Ureter (tissue), 1 donor: Measurements from ENCODE around the gene PELI1. TPM values are rescaled to one million over a fixed set of nuclear protein-coding genes. Genes with fewer than 3 reads are reported as not detected.

Experiments used
- DNase-seq: peaks from one replicate; pipeline ENCODE4 v3.0.0-alpha.2; 2020; ENCODE audit warnings: low spot score
- total RNA-seq: library from RNA; stranded (reverse); gene quantifications from one replicate; pipeline ENCODE4 v1.2.4, GENCODE V29; 2023
- donor health status: DM: yes; HTN: yes; CAD: no.

PELI1 gene
- total RNA-seq, 1 donor from 2014 or later = 39.4 TPM

DNA sequence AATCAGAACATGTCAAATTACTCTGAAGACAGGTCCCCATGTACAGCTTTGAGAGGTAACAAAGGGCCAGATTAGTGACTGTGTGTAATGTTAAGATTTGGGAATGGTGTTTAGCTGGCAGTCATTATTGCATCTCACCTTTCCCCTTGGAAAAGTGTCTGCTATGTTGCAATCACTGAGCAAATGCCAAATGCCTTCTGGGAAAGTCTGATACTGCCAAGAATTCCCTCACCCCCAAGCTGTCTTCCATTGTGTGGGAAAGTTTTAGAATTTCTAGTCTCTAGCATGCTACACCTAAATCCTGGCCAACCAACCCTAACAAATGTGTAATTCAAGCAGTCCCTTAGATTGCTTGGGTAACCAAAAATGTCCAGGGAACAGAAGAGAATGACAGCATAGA, 13.6 kb upstream of the PELI1 start:
- no peak for DNase-seq

DNA sequence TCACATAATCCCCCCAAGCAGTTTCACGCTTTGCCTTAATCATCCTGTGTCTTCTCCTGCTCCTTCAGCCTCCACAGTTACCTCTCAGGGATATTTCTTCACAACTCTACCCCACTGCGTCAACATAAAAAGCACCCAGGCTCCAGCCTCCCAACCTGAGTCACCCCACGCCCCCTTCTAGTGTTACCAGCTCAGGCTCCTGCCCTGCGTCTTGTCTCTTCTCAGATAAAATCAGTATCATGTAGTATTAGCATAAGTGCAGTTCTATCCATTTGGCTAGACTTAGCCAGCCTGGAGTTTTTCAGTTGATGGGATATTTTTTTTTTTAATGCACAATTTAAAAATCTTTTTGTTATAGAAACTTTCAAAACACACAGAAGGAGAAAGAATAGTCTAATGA, 9.6 kb upstream of the PELI1 start:
- no peak for DNase-seq

DNA sequence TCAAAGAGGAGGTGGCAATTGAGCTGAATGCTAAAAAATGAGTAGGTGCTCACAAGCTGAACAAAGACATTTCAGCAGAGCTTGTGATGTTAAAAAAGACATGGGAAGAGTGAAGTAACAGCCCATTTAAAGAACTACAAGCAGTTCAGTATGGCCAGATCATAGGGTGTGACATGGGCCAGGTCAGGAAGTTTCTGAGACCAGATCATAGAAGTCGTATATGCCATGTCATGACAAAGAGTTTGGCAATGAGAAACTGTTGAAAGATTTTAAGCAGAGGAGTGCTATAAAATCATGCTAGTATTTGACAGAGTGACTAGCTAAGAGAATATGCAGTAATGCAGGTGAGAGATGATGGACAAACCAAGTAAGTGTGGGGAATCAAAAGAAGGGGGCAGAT, 7.3 kb upstream of the PELI1 start:
- no peak for DNase-seq

DNA sequence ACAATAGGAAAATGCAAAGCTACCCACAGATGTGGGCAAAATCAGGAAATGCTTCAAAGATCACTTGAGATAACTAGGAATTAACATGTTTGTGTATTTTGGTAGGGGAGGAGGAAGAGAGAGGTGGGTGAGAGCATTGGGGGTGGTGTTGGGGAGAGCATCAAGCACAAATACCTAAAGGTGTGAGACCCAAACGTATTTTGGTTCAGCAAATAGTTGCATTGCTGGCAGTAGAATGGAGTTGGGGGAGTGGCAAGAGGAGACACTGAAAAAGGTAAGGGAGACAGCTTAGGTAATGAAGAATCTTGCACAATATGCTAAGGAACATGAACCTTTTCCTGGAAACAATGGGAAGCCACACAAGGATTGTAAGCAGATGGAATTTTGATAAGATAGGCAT, 1.5 kb upstream of the PELI1 start:
- no peak for DNase-seq

DNA sequence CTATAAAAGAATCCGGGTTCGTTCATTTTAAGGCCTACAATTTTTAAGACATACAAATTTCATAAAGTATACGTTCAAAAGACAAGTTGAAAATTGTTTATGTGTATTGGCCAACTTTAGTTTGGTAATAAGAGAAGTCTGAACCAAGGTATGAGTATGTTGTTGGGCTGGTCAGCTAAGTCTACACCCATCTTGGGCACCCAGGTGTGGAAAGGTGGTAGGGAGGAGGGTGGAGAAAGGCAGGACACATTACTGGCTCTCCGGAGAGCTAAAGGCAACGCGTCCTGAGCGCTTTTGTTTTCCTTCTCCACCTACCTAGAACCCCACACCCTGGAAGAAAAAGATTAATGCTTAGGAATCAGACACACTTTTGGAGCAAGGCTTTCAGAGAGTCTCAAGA, 899 bp upstream of the PELI1 start:
- no peak for DNase-seq

DNA sequence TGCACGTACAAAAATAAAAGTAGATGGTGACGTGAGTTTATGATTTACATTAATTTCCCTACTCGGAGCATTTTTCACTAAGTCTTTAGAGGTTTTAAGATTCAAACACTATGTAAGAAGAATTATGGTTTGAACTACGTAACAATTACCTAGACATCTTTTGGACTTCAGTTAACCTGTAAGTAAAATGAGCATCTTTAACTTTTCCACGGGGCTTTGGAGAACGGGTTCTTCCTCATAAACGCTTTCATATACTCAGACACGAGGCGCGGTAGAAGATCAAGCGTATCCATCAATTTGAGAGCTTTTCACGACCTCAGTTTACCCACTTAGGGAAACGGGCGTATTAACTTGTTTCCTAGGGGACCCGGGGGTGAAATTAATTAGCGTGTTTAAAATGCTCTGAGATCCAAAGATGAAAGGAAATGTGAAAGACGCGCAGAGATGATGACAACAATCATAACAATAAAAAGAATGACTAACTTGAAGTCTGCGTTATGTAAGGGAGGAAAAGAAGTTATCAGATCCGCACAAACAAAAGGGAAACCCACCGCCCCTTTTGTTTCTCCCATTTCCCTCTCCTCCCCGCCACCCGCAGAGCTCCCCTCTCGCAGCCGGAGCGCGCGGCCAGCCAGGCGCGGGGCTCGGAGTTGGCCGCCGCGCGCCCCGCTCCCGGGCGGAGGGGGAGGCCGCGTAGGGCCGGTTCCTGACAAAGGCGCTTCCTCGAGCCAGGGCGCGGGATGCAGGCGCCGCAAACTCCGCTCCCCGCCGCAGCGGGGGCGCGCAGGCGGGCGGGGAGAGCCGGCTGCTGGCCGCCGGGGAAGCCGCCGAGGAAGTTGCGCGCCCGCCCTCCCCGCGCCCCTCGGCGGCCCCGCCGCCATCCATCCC, 807 bp downstream of the PELI1 start:
- DNase-seq = no peak

DNA sequence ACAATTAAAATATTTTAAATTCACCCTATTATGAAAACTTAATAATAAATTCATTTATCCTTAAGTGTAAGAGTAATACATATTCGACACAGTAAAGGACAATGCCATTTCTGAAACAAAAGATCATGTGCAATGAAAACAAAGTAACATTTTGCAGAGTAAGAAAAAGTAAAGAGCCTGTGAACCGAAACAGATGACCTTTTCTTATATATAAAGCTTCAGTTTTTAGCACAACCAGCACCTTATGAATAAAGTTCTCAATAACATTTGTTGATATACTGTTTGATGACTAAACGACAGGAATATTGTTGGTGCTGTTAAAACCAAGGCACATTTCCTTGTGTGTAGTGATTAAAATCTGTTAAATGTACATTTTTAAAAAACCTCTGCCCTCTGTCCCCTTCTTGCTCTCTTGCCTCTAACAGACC, 1.5 kb downstream of the PELI1 start:
- DNase-seq = no peak

DNA sequence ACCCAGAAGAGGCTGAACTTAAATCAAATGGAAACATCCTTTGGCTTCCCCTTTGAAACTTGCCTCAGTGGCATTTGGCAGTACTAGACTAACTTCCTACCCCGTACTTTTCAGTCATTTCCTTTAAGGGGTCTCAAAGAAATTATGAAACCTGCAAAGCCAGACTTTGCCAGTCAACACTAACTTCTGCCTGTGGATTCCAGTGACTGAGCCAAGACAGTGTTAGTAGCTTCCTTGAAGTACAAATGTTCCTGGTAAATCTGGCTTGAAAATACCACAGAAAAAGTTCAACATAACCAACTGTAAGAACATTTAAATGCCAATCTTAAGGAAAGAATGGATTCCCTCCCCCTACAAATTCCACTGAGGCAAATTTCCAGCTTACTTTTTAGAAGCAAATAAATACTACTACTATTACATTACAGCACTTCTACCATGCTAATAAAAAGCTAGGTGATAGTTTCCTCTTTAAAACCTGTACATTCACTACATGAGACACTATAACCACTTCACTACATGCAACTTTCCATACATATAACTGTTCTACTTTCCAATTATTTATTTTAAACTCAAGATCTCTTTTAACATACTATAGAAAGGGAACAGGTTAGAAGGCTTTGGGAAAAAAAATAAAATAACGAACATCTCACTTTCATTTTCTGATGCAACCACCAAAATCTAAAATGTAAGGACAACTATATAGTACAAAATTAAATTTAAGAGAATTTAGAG, 2.4 kb downstream of the PELI1 start:
- no peak for DNase-seq

DNA sequence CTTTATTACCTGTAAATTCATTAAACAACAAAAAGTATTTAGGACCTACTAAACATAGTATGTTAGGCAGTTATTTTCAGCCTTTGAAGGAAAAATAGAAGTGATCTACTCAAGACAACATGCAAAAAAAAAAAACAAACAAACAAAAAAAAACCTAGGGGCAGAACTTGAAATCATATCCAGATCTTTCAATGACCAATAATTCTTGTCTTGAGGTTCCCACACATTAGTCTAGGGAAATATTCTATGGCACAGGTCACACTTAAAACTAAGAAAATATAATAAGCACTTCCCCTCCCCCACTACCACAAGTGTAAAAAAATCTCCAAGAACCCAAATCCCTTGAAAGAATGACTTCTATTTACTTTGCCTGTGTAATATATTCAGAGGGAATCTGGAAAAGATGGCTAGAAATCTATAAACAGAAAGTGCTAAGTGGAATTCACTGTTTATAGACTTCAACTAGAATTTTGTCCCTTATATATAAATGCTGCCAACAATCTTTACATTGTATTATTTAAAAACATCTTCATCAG, 3.5 kb downstream of the PELI1 start:
- DNase-seq = no peak

DNA sequence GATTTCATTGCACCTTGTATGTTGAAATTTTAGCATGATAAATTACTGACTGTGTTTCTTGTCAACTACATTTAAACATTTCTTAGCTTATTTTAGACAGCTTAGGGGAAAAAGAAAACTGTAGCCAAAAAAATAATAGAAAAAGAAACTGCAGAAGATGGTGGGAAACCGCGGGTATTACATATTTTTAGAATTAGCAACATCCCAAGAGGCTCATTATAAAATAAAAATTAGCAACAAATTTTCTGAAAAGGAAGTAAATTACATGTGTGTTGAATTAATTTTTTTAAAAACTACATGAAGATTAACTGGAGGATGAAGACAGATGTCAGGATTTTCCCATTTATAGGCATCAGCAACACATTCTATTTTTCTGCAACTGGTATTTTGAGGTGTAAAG, 4.3 kb downstream of the PELI1 start:
- DNase-seq = no peak

DNA sequence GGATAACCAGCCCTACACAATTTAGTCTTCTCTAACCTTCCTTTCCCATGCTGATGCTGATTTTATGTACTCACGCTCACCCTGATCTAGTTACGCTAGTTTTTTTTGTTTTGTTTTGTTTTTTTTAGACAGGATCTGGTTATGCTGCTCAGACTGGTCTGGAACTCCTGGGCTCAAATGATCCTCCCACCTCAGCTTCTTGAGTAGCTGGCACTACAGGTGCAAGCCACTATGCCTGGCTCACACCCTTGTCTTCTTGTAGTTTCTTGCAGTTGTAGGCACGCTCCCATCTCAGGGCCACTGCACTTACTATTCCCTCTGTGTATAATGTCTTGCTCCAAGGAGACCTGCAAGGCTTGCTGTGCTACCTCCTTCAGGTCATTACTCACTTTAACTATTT, 6.2 kb downstream of the PELI1 start:
- DNase-seq = no peak

DNA sequence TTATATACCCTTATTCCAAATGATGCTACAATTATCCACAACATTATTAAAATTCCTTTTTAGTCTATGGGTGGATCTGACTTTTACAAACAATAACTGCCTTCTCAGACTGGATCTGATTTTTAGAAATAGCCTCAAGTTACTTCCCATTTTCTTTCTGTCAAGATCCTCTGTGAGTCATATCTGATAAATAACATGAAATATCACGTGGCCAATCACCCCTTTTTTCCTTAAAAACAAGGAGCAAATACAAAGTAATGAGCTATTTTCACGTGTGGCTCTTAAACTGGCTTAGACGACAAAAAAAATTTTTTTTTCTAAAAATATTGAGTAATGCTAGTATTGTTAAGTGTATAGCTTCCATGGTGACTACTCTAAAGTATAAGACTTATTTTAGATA, 6.7 kb downstream of the PELI1 start:
- DNase-seq = no peak

DNA sequence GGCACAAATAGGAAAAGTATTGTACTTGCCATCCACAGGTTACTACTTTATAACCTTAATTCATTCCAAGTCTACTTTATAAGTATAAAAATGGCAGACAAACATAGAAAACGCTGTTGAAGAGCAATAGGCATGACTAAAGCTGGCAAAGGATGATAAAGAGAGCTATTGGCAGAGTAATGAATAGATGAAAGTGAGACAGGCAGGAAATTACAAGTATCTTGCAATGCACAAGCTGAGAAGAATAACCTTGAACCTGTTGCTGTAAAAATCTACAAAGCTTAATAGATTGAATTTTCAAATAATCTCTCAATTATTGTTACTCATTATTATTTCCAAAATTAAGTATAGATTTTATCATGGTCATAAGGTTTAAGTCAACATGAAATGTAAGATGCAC, 8.8 kb downstream of the PELI1 start:
- no peak for DNase-seq

DNA sequence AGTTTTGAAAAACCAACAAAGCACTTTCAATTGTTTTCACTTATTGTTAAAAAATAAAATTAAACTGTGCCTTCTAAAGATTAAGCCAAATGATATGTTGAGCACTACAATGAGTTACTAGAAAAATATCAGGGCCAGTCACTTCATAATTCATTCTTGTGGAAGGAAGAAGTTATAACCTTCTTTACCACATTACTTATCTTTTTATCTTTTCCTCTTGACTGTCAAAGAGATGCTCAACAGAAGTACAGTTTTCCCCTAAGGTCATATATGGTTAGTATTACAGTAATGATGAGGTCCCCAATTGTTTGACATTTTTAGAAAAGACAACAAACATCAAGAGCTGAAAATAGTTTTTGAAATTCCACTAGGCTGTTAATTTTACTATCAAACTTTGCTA, 9.4 kb downstream of the PELI1 start:
- DNase-seq = no peak

DNA sequence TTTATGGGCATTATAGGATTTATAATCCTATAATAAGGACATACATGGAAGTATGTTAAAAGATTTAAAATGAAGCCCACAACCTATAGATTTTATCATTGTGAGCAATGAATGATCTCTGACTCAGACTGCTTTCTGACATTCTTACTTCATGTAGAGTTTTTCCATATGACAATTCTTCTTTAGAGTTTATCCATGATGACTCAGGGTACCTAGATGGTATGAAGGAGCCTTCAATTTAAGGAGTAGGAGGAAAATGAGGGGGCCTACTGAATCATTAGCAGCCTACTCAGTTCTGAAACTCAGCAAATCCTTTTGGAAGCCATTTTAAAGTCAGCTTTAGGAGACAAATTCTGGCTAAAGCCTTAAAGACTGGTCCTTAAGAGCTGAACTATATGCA, 10.4 kb downstream of the PELI1 start:
- DNase-seq = no peak

DNA sequence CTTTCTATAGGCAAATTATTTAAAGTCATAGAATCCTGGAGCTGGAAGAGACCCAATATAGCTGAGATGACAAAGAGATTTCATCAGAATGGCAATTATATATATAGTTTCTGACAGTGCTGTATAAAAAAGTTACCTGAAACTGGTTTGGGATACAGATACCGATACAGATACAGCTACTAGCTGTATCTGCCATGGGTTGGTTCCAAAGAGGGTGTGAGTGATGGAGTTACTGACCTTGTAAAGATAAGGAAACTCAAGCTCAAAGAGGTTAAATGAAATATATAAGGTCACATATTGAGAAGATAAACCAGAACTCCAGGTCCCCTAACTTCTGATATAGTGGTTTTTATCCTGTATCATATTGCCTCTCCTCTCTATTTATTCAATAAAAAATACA, 10.9 kb downstream of the PELI1 start:
- DNase-seq = no peak

DNA sequence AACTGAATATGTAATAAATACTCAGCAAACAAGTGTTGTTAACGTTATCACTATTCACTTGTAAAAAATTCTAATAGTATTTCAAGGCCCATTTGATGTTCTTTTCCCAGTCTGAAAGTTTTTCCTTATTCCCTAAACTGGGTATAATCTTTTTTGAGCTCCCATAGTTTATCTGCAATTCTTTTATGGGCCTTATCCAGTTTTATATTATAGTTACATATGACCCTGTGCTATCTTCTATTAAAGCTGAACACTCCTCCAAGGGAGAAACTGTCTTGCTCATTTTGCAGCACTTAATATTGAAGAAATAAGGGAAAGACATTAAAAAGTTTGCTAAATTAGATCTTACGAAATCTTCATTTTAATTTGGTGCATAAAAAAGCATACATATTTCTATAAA, 13.9 kb downstream of the PELI1 start:
- no peak for DNase-seq

DNA sequence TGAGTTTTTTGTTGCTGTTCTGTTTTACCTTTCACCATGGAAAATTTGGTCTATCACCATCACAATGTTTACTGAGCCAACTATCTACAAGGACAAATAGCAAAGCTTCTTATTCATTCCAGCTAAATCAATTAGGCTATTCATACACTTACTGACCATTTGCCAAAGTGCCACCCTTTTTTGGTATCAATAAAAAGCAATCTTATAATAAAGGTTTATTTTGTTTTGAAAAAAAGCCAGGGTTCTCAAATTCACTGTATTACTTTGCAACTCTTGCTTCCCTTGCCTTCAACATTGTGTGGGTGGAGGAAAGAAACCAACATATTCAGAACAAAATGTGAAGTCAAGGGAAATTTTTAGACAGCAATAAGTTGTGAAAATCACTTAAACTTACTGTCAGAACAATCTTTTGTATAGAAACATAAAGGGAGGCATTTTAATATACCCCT, 15.3 kb downstream of the PELI1 start:
- no peak for DNase-seq

DNA sequence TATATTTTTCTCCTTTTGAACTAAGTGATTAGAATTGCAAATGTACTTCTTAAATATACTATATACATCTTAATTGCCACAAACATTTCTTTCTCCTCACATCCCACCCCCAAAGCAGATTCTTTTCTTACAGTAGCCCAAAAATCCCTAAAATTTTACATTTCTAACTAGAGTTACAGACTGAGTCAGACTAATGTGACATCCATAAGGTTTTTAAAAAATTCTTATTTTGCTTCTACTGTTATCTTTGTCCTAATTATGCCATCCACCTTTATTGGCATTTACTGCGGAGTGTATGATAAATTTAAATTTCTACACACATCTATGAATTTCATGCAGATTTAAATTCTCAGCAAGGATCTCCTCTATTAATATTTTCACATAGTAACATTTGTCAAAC, 15.8 kb downstream of the PELI1 start:
- DNase-seq = no peak

DNA sequence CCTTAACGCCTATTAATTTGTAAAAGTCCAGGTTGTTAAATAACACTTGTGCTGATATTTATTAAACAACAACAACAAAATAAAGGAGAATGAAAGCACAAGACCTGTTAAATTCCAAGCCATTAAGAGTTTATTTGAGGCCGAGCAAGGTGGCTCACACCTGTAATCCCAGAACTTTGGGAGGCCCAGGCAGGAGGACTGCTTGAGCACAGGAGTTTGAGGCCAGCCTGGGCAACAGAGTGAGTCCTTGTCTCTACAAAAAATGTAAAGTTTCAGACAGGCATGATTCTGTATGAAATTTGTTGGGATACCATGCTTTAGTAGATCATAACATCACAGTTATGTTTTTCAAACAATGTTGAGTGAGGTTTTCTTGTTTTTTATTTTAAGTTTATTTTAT, 17.1 kb downstream of the PELI1 start:
- DNase-seq = no peak

DNA sequence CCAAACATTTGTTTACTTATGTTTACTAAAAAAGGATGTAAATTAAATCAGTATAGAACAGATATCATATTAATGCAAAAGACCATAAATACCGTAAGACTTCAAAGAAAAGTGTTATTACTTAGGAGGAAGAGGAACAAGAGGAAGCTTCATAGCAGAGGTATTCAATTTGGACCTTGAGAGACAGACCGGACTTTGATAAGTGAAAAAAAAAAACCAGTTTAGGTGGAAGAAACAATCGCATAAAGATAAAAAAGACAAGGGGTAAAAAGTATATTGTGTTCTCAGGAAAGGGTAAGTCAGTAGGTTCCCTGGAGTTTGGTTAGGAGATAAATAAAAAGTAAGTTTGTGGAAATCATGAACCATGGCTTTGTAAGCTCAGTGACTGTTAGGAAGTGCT, 17.6 kb downstream of the PELI1 start:
- no peak for DNase-seq

DNA sequence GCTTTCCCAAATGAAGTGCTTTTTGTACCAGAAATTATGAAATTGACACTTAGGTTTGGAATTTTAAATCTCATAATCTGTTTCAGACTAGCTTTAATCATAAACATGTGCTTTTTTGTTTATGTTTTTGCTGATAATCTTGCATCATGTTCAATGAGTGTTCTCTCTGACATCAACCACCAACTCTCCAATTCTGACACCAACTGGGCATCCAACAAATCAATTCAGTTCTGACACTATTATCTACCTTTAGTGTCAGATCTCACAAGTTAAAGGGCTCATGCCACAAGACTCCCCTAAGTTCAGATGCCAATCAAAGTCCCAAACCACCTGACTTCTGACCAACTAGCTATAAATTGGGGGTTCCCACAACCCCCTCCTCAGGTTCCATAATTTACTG, 19.6 kb downstream of the PELI1 start:
- DNase-seq = no peak

DNA sequence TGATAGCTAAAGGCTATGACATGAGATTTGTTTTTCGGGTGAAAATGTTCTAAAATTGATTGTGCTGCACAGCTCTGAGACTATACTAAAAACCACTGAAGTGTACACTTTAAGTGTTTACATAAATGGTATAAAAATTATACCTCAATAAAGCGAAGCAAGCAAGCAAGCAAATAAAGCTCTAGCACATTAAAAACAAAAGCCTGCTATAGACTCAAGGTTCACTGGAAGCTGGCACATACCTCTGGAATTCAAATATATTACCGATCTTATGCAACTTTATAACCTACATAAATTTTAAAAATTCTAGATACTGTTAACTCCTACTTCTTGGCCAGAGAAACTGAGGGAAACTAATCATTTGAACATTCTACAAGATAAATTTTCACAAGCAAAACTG, 20.1 kb downstream of the PELI1 start:
- DNase-seq = no peak
